Fibroblast of mammary gland (primary cell): Measurements from ENCODE around the gene DRD4.

Experiments used
- DNase-seq: peaks from one replicate; pipeline ENCODE4 v3.0.0-alpha.2; 2010; ENCODE audit warnings: low read depth
- H3K4me3 ChIP-seq: 2 replicates; pipeline ENCODE4 v1.5.1; 2011; ENCODE audit warnings: low read depth, mild to moderate bottlenecking, low read length, moderate library complexity; ENCODE audit not compliant: control insufficient read depth
- TF ChIP-seq, protein P1 (sequence below): conservative IDR thresholded peaks from 2 replicates; pipeline ENCODE4 v1.5.1; 2011; ENCODE audit warnings: low read depth, low read length, inconsistent platforms; ENCODE audit not compliant: control insufficient read depth, insufficient read depth

The DRD4 gene

DNA sequence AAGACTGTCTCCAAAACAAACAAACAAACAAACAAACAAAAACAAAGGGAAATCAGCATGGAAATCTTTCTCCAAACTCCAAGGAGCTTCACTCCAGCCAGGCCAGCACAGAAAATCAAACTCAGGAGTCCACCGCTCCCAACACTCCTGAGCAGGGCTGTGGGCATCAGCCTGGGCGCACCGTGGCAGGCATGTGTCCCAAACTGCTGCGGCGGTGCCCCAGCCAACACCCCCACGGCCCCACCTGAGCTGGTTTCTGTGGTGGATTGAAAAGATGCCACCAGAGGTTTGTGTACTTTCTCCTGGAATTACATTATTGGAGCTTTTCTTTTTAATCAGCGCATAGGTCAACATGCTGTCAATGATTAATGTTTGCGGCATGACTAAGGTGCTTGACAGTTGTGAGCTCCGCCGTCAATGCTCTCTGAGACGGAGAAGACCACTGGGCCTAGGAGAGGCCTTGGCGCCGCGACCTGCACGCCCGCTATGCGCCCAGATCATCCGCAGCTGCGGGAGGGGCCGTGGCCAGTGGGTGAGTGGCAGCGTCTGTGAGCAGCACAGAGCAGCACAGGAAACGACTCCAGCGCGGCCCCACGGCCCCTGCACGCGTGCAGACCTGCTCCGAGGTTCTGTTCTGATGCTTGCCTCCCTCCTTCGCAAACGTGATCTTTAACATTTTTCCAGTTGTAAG is 18.1 kb downstream of the DRD4 start:
- no peak for DNase-seq
- TF ChIP-seq, protein P1, sequence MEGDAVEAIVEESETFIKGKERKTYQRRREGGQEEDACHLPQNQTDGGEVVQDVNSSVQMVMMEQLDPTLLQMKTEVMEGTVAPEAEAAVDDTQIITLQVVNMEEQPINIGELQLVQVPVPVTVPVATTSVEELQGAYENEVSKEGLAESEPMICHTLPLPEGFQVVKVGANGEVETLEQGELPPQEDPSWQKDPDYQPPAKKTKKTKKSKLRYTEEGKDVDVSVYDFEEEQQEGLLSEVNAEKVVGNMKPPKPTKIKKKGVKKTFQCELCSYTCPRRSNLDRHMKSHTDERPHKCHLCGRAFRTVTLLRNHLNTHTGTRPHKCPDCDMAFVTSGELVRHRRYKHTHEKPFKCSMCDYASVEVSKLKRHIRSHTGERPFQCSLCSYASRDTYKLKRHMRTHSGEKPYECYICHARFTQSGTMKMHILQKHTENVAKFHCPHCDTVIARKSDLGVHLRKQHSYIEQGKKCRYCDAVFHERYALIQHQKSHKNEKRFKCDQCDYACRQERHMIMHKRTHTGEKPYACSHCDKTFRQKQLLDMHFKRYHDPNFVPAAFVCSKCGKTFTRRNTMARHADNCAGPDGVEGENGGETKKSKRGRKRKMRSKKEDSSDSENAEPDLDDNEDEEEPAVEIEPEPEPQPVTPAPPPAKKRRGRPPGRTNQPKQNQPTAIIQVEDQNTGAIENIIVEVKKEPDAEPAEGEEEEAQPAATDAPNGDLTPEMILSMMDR, result no peak

DNA sequence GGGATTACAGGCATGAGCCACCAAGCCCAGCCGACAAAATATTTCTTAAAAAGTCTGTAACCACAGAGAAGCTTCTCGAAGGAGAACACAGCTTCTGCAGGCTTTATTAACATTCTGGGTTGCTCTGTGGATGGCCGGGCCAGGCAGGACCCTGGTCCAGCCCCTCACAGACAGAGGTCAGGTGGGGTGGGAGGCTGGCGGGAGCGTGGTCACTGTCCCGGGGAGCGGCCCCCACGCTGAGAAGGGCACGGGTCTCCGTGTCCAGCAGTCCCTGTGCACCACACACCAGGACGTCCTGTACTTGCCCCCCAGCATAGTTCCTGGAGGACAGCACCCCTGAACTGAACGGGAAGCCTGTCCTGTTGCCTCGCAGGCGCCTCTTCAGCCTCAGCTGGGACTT is 19.4 kb downstream of the DRD4 start:
- TF ChIP-seq, protein P1, result no peak
- no peak overlapping the region for H3K4me3 ChIP-seq
- no peak for DNase-seq

More for the DNA sequence above, 18.1 kb downstream of the DRD4 start:
- H3K4me3 ChIP-seq, result no peak overlapping the region

DNA sequence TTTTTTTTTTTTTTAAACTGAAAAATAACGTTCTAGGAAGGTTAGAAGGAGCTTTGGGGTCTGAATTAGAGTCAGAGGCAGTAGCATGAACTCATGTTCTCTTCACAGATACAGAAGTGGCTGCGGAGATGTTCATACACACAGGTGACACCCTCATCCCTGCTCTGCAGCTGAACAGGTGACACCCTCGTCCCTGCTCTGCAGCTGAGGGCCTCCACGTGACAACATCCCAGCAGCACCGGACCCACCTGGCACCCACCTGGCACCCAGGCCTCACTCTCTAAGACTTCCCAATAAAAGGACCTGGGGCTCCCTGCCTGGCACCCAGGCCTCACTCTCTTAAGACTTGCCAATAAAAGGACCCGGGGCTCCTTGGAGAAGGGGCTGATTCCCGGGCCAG is 19.8 kb downstream of the DRD4 start:
- no peak overlapping the region for H3K4me3 ChIP-seq
- no peak for DNase-seq
- TF ChIP-seq, protein P1, result no peak

DNA sequence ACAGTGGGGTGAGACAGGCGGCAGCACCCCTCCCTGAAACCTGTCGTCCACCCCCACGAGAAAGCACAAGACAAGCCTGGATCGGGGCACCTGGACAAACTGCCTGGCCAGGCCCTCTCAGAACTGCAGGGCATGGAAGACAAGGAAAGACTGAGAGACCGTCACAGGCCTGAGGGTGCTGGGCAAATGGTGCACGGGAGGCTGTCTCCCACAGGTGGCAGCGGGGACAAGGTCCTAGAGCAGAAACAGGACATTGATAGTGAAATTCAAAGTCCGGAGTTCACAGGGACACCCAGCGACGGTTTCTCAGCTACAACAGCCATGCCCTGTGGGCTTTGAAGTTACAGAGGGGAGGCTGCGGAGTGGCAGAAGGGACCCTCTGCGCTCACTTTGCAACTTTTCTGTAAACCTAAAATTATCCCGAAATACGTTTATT is 20.6 kb downstream of the DRD4 start:
- H3K4me3 ChIP-seq, result no peak overlapping the region
- TF ChIP-seq, protein P1, result no peak
- DNase-seq, result no peak

DNA sequence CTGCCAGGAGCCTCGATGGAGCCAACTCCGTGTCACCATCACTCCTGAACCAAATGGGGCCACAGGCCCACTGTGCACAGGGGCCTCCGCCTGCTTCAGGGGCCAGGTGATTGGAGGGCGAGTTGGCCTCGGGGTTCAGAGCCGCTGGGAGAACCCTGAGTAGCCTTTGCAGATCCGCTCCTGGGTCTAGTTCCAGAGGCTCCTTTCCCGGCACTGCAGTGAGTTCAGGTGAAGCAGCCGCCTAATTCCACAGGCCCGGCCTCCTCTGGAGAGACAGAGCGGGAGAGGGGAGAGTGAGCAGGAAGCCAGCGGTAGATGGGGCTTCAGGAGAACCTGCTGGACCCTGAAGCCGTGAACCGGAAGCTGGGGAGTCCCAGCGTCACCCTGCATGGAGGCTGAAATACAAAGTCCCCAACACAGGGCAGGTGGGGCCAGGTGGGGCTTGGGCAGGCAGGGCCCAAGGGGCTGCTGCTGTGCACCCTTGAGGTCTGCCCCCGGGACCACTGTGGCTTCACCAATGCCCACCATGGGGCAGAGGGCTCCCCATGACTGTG is 22.5 kb downstream of the DRD4 start:
- TF ChIP-seq, protein P1, result no peak
- H3K4me3 ChIP-seq, result no peak overlapping the region
- DNase-seq, result no peak

DNA sequence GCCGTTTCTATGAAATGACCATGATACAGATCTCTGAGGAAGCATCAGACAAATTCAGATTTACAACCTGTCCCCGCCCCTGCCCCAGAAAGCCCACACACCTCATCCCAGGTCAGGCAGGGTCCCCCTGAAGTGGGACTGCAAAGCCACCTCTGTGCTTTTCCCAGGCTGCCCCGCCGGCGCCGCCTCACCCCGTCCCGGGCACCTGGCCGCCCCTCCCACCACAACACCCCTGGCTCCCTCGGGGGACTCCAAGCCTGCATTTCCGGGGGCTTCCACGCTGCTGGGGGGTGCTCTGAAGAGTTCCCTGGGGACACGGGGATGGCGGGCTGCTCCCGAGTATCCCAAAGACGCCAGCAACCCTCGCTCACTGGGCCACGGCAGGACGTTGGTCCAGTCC is 23.2 kb downstream of the DRD4 start:
- no peak overlapping the region for H3K4me3 ChIP-seq
- no peak for DNase-seq
- TF ChIP-seq, protein P1, result no peak
